GM19025 (cell line): ENCODE data around the gene HAUS5.
"Not testable (repeated sequence)": the region's sequence is repeated elsewhere in the genome, so short reads cannot be mapped to it uniquely, and the experiment has no call there.

Source experiments
- ATAC-seq: cut with Tn5 transposase; IDR thresholded peaks from one replicate; pipeline ENCODE4 v1.9.1; 2021; ENCODE audit warnings: mild to moderate bottlenecking, low read depth, moderate library complexity; ENCODE audit not compliant: unreplicated experiment

HAUS5 gene

GRCh38 chr19:35612559-35613321 lies at the start of gene HAUS5:
TSS of gene HAUS5 (plus strand) at chr19:35612735. CDS start at chr19:35612795, 60 bp downstream.
- peak; percentile 85 for ATAC-seq

- ATAC-seq, result no peak
These were observed 49.8 kb upstream of the HAUS5 start for GRCh38 chr19:35562776-35563175.

DNA sequence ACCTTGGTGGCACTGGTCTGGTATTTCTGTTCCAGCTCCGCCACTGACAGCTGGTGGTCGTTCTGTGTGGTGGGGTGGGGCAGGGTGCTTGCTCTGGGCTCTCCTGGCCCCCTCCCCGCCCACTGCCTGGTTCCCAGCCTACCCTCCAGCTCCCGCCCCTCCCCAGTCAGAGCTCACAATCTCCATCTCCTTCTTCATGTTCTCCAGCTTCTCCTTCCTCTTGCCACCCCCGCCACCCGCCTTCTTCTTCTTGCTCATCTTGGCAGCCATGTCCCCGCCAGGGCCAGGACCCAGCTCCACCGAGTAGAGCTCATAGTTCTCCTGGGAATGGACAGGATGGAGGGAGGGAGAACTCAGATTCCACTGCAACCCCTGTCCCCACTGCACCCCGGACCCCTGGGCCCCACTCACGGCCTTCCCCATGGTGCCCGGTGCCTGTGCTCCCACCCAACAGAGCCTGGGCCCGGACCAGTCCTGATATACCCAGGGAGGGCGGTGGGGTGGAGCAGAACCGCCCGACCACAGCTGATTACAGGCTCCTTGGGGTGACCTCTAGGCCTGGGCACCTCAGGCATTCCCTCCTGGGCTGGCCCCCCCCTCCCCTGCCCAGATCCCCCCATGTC lies 49.2 kb upstream of the HAUS5 start, which contains the start of gene ATP4A:
TSS of gene ATP4A (minus strand) at position 452 of the 623 bp plus-strand sequence. CDS start at position 423, 29 bp downstream.
- no peak for ATAC-seq

DNA sequence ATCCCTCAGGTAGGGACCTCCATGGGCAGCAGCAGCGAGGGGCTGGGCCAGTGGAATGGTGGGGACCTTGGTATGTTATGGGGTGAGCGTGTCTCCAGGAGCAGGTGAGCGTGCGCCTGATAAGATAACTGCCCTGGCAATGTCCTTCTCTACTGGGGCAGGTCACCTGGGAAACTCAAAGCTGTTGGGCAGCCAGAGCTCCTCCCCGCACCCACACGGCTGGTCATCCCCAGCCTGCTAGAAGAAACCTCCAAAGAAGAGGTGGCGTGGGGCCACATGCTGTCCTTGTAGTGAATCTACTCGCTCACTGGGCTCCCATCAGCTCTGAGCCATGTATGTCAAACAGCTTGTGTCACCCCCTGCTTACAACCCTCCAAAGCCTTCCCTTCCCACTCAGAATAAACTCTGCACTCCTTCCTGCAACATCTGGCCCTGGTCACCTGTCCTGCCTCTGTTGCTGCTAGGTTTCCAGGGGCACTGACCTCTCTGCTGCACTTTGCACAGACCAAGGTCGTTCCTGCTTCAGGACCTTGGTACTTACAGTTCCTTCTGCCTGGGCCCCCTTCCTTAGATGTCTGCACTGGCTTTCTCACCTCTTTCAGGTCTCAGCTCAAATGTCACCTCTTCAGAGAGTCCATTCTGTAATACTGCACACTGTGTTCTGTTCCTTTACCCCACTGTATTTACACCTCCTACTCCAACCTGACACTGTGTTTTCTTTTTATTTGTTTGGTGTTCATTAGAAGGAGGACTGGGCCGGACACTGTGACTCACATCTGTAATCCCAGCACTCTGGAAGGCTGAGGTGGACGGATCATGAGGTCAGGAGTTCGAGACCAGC lies 47.3 kb upstream of the HAUS5 start:
- no peak for ATAC-seq

GRCh38 chr19:35566738-35567137 lies 45.8 kb upstream of the HAUS5 start:
- ATAC-seq, result no peak

DNA sequence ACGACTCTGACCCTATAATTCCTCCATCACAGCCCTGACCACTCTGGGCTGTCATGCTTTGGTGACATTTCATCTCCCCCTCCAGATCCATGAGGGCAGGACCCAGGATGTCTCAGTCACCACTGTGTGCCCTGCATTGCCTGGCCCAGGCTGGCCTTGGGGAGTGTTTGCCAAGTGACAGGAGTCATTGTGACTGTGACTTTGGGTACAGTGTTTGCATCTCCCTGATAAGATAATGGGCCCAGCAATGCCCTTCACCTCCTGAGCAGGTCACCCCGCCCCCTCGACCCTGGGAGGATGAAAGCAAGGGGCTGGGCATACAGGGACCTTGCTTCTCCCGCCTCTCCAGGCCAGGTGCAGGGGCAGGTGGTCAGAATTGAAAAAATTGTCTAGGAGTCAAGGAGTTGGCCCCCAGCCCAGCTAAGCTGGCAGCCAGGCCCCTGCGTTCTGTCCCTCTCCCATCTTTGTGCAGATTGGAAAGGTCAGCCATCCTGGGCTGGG lies 43.2 kb upstream of the HAUS5 start:
- ATAC-seq, result no peak

- ATAC-seq, result no peak
These were observed 41.0 kb upstream of the HAUS5 start for GRCh38 chr19:35571406-35571965.

GRCh38 chr19:35577918-35578317 lies 34.6 kb upstream of the HAUS5 start:
- no peak for ATAC-seq

DNA sequence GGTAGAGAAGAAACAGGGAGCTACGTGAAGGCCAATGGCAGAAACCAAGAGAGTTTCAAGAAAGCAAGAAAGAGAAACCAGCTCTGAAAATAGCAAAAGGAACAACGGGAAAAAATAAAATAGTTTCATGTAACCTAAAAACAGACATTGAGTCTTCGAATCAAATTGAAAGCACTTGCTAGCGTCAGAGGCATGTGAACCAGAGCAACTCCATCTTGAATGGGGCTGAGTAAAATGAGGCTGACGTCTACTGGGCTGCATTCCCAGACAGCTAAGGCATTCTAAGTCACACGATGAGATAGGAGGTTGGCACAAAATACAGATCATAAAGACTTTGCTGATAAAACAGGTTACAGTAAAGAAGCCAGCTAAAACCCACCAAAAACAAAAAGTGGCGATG lies 33.8 kb upstream of the HAUS5 start:
- no peak for ATAC-seq

DNA sequence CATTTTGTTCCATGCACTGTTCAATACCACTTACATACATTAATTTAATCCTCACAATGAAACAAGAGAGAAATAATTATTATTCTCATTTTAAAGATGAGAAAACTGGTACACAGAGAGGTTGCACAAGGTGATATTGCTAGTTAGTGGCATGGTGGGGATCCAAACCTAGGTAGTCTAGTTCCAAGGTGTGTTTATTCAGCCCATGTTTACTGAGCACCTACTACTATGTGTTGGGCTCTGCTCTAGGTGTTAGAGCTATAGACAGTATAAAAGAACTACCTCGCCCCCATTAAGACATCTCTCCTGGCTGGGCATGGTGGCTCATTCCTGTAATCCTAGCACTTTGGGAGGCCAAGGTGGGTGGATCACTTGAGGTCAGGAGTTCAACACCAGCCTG lies 29.8 kb upstream of the HAUS5 start:
- ATAC-seq, result no peak

DNA sequence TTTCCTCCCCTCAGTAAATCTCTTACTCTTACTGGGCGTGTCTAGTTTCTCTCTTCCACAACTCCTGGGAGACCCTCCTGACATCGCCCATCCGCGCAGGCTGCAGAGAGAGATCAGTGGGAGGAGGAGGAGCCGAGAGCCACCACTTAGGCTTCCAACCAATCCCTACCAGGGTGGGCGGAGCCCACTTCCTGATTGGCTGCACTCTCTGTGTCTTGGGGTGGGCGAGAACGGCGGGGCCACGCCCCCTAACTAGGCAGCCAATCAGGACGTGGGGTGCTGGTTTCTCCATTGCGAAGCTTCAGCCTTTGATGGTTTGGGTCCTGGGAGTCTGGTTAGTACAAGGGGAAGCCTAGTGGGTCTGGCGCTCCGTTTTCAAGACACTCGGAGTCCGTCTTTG lies 26.7 kb upstream of the HAUS5 start, which contains the start of gene PMIS2:
TSS of gene PMIS2 (plus strand) at position 326 of the 400 bp plus-strand sequence. CDS start 87 bp downstream, outside the sequence.
- no peak for ATAC-seq

DNA sequence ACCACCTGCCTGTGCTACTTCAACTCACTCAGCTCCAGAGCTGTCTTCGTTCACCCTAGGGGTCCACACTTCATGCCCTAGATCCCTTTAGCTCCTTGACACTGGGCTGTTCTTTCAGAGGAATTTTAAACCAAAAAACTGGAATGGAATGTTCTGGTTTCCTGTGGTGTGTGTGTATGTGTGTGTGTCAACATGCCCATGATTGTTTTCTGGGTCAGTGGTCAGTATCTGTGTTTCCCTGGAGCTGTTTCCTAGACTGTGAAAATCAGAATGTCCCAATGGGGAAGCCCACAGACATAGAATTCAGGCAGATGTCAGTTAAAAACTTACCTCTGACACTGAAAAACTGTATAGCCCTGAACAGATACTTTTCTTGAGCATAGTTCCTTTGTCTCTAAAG lies 25.2 kb upstream of the HAUS5 start:
- no peak for ATAC-seq

DNA sequence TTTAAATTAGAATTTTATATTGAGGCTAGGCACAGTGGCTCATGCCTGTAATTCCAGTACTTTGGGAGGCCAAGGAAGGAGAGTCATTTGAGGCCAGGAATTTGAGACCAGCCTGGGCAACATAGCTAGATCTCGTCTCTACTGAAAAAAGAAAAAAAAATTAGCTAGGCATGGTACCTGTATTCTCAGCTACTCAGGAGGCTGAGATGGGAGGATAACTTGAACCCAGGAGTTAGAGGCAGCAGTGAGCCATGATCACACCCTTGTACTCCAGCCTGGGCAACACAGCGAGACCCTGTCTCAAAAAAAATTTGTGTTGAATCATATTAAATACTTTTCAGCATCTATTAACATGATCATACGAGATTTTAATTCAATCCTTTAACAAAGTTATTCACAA lies 21.7 kb upstream of the HAUS5 start:
- no peak for ATAC-seq

DNA sequence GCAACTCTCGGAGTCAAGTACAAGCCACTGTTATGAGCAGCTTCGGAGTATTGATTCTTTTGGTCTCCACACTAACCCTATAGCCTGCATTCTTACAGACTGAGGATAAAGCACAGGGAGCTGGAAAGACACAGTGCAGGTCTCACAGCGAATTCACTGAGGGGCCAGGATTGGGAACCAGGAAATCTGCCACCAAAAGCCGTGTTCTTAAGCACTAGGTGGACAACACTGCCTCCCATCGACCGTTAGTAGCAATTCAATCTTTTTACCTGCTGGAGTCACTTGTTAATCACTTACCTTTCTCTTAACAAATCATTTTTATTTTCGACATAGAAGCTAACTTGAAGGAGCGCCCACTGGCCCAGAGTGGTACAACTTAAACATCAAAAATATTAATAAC lies 20.3 kb upstream of the HAUS5 start:
- no peak for ATAC-seq

GRCh38 chr19:35595026-35595425 lies 17.5 kb upstream of the HAUS5 start:
- ATAC-seq, result not testable (repeated sequence)

- ATAC-seq, result no peak
These were observed 16.6 kb upstream of the HAUS5 start for GRCh38 chr19:35595928-35596327.

- peak; percentile 58 for ATAC-seq
These were observed 16.1 kb upstream of the HAUS5 start for GRCh38 chr19:35596366-35596999.

DNA sequence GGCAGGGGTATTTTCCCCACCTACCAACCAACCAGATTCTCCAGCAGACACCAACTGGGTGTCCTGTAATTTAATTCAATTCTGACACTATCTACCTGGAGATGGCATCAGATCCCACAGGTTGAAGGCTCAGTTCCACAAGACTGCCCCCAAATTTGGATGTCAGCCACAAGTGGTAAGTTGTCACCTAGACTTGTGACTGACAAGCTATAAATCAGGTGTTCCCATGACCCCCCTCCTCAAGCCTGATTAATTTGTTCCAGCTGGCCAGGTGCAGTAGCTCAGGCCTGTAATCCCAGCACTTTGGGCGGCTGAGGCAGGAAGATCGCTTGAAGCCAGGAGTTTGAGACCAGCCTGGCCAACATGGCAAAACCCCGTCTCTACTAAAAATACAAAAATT lies 10.6 kb upstream of the HAUS5 start:
- no peak for ATAC-seq

DNA sequence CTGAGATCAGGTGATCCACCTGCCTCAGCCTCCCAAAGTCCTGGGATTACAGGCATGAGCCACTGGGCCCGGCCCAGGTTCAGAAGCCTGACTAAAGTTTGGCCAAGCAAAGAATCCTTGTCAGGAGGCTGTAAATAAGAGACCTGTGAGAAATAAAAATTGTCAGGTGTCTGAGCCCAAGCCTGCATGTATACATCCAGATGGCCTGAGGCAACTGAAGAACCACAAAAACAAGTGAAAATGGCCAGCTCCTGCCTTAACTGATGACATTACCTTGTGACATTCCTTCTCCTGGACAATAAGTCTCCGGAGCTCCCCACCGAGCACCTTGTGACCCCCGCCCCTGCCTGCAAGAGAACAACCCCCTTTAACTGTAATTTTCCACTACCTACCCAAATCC lies 8.1 kb upstream of the HAUS5 start:
- ATAC-seq, result not testable (repeated sequence)

DNA sequence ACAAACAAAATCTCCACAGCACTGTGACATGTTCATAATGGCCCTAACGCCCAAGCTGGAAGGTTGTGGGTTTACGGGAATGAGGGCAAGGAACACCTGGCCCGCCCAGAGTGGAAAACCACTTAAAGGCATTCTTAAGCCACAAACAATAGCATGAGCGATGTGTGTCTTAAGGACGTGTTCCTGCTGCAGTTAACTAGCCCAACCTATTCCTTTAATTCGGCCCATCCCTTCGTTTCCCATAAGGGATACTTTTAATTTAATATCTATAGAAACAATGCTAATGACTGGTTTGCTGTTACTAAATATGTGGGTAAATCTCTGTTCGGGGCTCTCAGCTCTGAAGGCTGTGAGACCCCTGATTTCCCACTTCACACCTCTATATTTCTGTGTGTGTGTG lies 5.4 kb upstream of the HAUS5 start:
- not testable (repeated sequence) for ATAC-seq
